Colonic mucosa (tissue), 4 donors: ENCODE results near the gene ARFGEF3. TPM values are rescaled to one million over a fixed set of nuclear protein-coding genes. Genes with fewer than 3 reads are reported as not detected.

Experiments used
- DNase-seq: peaks from one replicate; pipeline ENCODE4 v3.0.0-alpha.2; 2020
- H3K27ac ChIP-seq: fragments of 200-600 bp; one replicate; pipeline ENCODE4 v1.8.0; 2021
- H3K27me3 ChIP-seq: fragments of 200-600 bp; one replicate; pipeline ENCODE4 v1.8.0; 2021
- H3K36me3 ChIP-seq: fragments of 200-600 bp; one replicate; pipeline ENCODE4 v1.8.0; 2021
- H3K4me1 ChIP-seq: fragments of 200-600 bp; one replicate; pipeline ENCODE4 v1.8.0; 2021; ENCODE audit warnings: mild to moderate bottlenecking
- H3K4me3 ChIP-seq: fragments of 200-600 bp; one replicate; pipeline ENCODE4 v1.8.0; 2021
- H3K9ac ChIP-seq, 2 donors: one replicate each; pipeline ENCODE4 v1.7.0; 2013; ENCODE audit warnings: control low read depth in 2 of 2, low read depth in 2 of 2, low read length in 2 of 2
- H3K9me3 ChIP-seq: fragments of 200-600 bp; one replicate; pipeline ENCODE4 v1.8.0; 2021
- intact Hi-C: fragments of 100-400 bp; cut with DNase I; formaldehyde crosslinking; loops from one replicate; pipeline ENCODE4 v1.14.1; 2022
- total RNA-seq, 2 donors: library from RNA; stranded (reverse); fragmentation: NEBNext Ultra II Directional in 1 of 2; extraction: Animal tissue kit (Norgen Biotek cat#: 25700) in 1 of 2; gene quantifications; one replicate each; pipeline ENCODE4 v1.2.1, GENCODE V29; 2021
- TF ChIP-seq, protein P1 (sequence below): fragments of 200-600 bp; IDR thresholded peaks from one replicate; pipeline ENCODE4 v1.8.0; 2022; ENCODE audit warnings: antibody characterized with exemption, mild to moderate bottlenecking
- donor health status: healthy.
- donor health status: DM: no; HTN: no; CAD: no.
- donor health status: DM: no; HTN: no; CAD: no.

Gene ARFGEF3
- total RNA-seq, 2 donors from 2014 or later = 22.2 to 23.8 TPM

DNA sequence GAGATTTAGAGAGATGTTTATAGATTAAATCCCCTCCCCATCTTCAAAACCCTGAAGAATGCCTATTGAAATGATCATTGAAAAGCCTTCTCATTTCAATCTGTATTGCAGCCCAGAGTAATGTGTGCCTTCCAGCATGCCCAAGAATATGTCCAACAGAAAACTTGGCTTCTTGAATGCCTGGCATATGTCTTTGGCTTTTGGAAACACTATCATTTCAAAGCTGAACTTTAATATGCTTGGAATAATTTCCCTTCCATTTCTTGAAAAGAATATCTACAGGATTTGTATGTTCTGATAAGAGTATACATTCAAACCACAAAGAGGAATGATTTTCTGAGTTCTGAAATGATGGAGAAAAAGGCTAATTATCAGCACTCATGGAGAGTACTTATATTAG is 68.5 kb downstream of the ARFGEF3 start:
- intact Hi-C loops = no loop called here
- TF ChIP-seq, protein P1, sequence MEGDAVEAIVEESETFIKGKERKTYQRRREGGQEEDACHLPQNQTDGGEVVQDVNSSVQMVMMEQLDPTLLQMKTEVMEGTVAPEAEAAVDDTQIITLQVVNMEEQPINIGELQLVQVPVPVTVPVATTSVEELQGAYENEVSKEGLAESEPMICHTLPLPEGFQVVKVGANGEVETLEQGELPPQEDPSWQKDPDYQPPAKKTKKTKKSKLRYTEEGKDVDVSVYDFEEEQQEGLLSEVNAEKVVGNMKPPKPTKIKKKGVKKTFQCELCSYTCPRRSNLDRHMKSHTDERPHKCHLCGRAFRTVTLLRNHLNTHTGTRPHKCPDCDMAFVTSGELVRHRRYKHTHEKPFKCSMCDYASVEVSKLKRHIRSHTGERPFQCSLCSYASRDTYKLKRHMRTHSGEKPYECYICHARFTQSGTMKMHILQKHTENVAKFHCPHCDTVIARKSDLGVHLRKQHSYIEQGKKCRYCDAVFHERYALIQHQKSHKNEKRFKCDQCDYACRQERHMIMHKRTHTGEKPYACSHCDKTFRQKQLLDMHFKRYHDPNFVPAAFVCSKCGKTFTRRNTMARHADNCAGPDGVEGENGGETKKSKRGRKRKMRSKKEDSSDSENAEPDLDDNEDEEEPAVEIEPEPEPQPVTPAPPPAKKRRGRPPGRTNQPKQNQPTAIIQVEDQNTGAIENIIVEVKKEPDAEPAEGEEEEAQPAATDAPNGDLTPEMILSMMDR = no peak
- H3K27ac ChIP-seq = peak overlapping the region; percentile 57

GRCh38 chr6:138230759-138231380 is 69.1 kb downstream of the ARFGEF3 start:
- intact Hi-C loops = no loop called here
- no peak overlapping the region for H3K4me3 ChIP-seq
- TF ChIP-seq, protein P1 = no peak
- peak overlapping the region; percentile 57 for H3K27ac ChIP-seq
- no peaks in the 10 kb centered on the region for H3K4me1 ChIP-seq
- H3K36me3 ChIP-seq = no peaks in the 10 kb centered on the region
- no peak for DNase-seq
- H3K9ac ChIP-seq = peak overlapping the region in 1 of 2 donors; percentile 19
- no peaks in the 10 kb centered on the region for H3K27me3 ChIP-seq
- no peaks in the 10 kb centered on the region for H3K9me3 ChIP-seq

More for the DNA sequence above, 68.5 kb downstream of the ARFGEF3 start:
- H3K27me3 ChIP-seq = no peaks in the 10 kb centered on the region
- DNase-seq = no peak
- no peak overlapping the region for H3K4me3 ChIP-seq
- H3K4me1 ChIP-seq = no peaks in the 10 kb centered on the region
- H3K9ac ChIP-seq = no peak overlapping the region
- no peaks in the 10 kb centered on the region for H3K36me3 ChIP-seq
- no peaks in the 10 kb centered on the region for H3K9me3 ChIP-seq

DNA sequence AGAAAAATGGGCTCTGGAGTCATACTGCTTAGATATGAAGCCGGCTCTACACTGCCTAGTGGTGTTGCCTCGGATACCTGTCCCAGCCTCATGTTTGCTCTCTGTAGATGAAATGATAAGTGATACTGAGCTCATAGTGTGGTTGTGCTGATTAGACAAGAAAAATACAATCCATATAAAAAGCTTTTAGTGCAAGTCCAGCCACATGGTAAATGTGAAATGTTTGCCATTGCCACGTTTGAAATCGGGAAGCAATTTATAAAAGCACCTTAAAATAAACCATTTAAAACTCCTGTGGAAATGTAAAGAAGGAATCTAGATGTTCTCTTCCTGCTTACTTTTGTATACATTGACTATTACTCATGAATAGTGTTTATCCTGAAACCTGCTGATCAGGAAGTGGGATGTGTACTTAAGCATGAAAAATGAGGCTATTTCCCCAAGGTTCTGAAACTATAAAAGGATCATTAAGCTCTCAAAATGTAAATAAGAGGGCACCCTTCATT is 69.7 kb downstream of the ARFGEF3 start:
- no peak for DNase-seq
- Histone ChIP-seq H3K9me3 (no peaks in the 10 kb centered on the region), H3K27me3 (no peaks in the 10 kb centered on the region), H3K4me1 (no peaks in the 10 kb centered on the region), H3K27ac (peak overlapping the region; percentile 57), H3K9ac (no peak overlapping the region), H3K4me3 (no peak overlapping the region), H3K36me3 (no peaks in the 10 kb centered on the region)
- intact Hi-C loops = no loop called here
- TF ChIP-seq, protein P1 = no peak

DNA sequence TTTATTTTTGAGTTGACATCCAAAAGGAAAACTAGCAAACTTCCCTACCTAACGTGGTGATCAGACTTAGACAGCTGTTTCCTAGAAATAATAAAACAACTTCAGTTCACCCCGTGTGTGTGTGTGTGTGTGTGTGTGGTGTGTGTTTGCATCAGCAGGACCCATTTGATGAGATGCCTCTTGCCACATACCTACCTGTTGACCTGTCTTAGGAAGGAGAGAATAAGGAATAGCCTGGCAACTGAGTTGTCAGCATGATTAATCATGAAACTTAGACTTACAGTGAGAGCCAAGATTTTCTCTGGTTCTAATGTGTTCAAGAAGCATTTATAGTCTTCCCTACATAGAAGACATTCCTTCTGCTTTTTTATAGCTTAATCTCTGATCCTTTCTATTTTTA is 72.6 kb downstream of the ARFGEF3 start:
- DNase-seq = no peak
- intact Hi-C loops = no loop called here
- Histone ChIP-seq H3K4me3 (no peak overlapping the region), H3K4me1 (no peaks in the 10 kb centered on the region), H3K27ac (no peak overlapping the region), H3K27me3 (no peaks in the 10 kb centered on the region), H3K9ac (no peak overlapping the region), H3K36me3 (no peaks in the 10 kb centered on the region), H3K9me3 (no peaks in the 10 kb centered on the region)
- TF ChIP-seq, protein P1 = no peak

DNA sequence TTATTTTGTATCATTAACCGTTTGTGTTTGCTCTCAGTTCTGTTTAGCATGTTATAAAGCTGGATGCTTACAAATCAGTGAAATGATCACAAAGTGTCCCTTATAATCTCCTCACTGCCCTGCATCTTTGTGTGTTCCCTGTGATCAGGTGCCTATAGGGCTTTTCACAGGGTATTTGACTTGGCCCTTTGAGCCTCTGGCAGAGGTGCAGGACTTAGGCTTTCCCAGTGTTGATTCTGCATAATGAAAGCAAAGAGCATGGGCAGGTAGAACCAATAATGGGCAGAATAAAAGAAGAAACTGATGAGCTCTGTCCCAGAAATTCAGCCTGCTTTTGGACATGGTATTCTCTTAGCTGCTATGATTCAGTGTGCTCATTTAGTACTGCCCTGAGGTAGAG is 73.5 kb downstream of the ARFGEF3 start:
- TF ChIP-seq, protein P1 = no peak
- no peaks in the 10 kb centered on the region for H3K27me3 ChIP-seq
- H3K4me3 ChIP-seq = no peak overlapping the region
- no peak overlapping the region for H3K9ac ChIP-seq
- no peak for DNase-seq
- H3K4me1 ChIP-seq = no peaks in the 10 kb centered on the region
- no peaks in the 10 kb centered on the region for H3K9me3 ChIP-seq
- no peak overlapping the region for H3K27ac ChIP-seq
- no peaks in the 10 kb centered on the region for H3K36me3 ChIP-seq
- intact Hi-C loops = no loop called here
